Measurements from ENCODE around the gene TAMALIN. TPM values are rescaled to one million over a fixed set of nuclear protein-coding genes. Genes with fewer than 3 reads are reported as not detected.
"Not testable (repeated sequence)": the region's sequence is repeated elsewhere in the genome, so short reads cannot be mapped to it uniquely, and the experiment has no call there.

TAMALIN gene
- total RNA-seq, 2 donors from 2014 or later = 5.0 to 15.2 TPM

DNA sequence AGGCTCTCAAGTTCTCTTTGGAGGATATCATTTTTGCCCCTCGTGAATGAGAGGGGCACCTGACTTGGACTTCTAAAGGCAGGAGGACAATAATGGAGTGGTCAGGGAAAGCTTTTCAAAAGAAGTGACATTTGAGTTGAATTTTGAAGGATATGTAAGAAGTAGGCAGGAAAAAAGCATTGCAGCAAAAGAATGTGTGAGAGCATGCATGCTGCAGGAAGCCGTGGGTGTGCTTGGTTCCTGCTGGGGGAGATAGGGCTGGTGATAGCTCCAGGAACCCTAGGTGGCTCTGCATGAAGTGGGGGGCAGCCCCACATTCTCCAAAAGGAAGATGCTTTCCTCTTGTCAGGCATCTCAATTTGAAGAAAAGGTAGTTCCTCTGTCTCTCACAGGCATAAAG lies 32.1 kb upstream of the TAMALIN start:
- H3K9me3 ChIP-seq = no peaks in the 10 kb centered on the region
- H3K9ac ChIP-seq (ENCODE audit: low read depth in 2 of 2, low read length in 2 of 2) = no peak overlapping the region
- H3K36me3 ChIP-seq = peaks cover 11% of the 10 kb centered on the region
- peaks cover 6% of the 10 kb centered on the region for H3K4me1 ChIP-seq
- intact Hi-C loops (cut with DNase I) = no loop called here
- no peak overlapping the region for H3K27ac ChIP-seq
- H3K4me3 ChIP-seq = no peak overlapping the region
- TF ChIP-seq, protein P1, sequence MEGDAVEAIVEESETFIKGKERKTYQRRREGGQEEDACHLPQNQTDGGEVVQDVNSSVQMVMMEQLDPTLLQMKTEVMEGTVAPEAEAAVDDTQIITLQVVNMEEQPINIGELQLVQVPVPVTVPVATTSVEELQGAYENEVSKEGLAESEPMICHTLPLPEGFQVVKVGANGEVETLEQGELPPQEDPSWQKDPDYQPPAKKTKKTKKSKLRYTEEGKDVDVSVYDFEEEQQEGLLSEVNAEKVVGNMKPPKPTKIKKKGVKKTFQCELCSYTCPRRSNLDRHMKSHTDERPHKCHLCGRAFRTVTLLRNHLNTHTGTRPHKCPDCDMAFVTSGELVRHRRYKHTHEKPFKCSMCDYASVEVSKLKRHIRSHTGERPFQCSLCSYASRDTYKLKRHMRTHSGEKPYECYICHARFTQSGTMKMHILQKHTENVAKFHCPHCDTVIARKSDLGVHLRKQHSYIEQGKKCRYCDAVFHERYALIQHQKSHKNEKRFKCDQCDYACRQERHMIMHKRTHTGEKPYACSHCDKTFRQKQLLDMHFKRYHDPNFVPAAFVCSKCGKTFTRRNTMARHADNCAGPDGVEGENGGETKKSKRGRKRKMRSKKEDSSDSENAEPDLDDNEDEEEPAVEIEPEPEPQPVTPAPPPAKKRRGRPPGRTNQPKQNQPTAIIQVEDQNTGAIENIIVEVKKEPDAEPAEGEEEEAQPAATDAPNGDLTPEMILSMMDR (IDR thresholded peaks at IDR 0.05) = no peak
- no peak for DNase-seq
- H3K27me3 ChIP-seq = no peaks in the 10 kb centered on the region

DNA sequence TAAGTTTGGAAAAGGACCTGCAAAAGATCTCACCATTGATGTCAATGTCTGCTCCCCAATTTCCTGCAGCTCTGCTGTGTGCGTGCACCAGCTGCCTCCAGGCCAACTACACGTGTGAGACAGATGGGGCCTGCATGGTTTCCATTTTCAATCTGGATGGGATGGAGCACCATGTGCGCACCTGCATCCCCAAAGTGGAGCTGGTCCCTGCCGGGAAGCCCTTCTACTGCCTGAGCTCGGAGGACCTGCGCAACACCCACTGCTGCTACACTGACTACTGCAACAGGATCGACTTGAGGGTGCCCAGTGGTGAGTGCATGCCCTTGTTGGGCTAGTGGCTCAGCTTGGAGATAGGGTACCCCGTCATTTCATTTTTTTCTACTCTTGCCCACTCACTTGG lies 31.6 kb upstream of the TAMALIN start:
- DNase-seq = no peak
- H3K9ac ChIP-seq (ENCODE audit: low read depth in 2 of 2, low read length in 2 of 2) = no peak overlapping the region
- peaks cover 11% of the 10 kb centered on the region for H3K36me3 ChIP-seq
- H3K27ac ChIP-seq = no peak overlapping the region
- intact Hi-C loops (cut with DNase I) = no loop called here
- TF ChIP-seq, protein P1 (IDR thresholded peaks at IDR 0.05) = no peak
- no peak overlapping the region for H3K4me3 ChIP-seq
- no peaks in the 10 kb centered on the region for H3K27me3 ChIP-seq
- H3K9me3 ChIP-seq = no peaks in the 10 kb centered on the region
- peaks cover 6% of the 10 kb centered on the region for H3K4me1 ChIP-seq

DNA sequence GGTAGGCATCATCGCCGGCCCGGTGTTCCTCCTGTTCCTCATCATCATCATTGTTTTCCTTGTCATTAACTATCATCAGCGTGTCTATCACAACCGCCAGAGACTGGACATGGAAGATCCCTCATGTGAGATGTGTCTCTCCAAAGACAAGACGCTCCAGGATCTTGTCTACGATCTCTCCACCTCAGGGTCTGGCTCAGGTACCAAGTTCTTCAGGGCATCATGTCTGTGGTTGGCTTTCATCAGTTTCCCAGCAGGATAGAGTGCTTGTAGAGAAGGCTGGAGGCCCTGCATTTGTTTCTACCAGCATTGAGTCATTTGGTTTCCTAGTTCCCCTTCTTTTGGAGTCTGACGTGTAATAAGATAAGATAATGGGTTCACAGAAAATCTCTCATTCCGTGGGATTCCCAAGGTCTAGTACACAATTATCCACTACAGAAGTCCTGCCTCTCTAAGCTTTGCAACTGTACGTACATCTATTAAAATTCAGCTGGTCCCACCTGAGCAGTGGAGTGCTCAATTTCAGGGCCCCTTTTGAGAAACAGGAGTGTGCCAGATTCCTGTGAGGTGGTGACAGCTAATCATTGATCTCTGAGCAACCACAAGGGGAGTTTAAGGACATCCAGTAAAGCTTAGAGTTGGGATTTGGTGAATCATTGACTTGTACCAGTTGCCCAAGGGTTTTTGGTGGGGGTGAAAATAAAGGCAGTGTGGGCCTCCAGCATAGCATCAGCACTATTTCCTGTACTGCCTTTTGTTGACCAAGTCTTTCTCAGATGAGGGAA lies 30.2 kb upstream of the TAMALIN start:
- Histone ChIP-seq H3K9ac (ENCODE audit: low read depth in 2 of 2, low read length in 2 of 2) (no peak overlapping the region), H3K9me3 (no peaks in the 10 kb centered on the region), H3K4me3 (no peak overlapping the region), H3K36me3 (peaks cover 19% of the 10 kb centered on the region), H3K27ac (no peak overlapping the region), H3K4me1 (no peaks in the 10 kb centered on the region), H3K27me3 (no peaks in the 10 kb centered on the region)
- TF ChIP-seq, protein P1 (IDR thresholded peaks at IDR 0.05) = no peak
- DNase-seq = no peak
- intact Hi-C loops (cut with DNase I) = no loop called here

DNA sequence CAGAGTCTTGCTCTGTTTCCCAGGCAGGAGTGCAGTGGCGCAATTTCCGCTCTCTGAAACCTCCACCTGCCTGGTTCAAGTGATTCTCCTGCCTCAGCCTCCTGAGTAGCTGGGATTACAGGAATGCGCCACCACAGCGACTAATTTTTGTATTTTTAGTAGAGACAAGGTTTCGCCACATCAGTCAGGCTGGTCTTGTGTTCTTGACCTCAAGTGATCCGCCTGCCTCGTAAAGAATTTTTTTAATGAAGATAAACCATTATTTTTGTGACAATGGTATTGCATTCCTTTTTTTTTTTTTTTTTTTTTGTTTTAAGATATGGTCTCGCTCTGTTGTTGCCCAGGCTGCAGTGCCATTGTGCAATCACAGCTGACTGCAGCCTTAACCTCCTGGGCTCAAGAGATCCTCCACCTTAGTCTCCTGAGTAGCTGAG lies 29.4 kb upstream of the TAMALIN start:
- intact Hi-C loops (cut with DNase I) = no loop called here
- H3K36me3 ChIP-seq = peaks cover 19% of the 10 kb centered on the region
- H3K4me3 ChIP-seq = no peak overlapping the region
- H3K27ac ChIP-seq = no peak overlapping the region
- H3K9ac ChIP-seq (ENCODE audit: low read depth in 2 of 2, low read length in 2 of 2) = no peak overlapping the region
- no peak for DNase-seq
- no peaks in the 10 kb centered on the region for H3K27me3 ChIP-seq
- no peaks in the 10 kb centered on the region for H3K4me1 ChIP-seq
- TF ChIP-seq, protein P1 (IDR thresholded peaks at IDR 0.05) = no peak
- no peaks in the 10 kb centered on the region for H3K9me3 ChIP-seq

DNA sequence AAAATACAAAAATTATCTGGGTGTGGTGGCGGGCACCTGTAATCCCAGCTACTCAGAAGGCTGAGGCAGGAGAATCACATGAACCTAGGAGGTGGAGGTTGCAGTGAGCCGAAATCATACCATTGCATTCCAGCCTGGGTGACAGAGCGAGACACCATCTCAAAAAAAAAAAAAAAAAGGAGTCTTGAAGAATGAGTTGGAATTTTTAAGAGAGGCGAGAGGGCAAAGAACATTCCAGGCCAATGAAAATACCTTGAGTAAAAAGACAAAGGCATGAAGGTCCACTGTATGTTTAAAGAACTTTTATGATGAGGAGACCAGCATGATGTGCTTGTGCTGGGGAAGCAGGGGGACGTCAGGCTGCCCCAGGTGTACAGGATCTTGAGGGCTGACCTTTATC lies 27.4 kb upstream of the TAMALIN start:
- intact Hi-C loops (cut with DNase I); H3K4me1 ChIP-seq: not testable (repeated sequence)

More for the DNA sequence above, 27.4 kb upstream of the TAMALIN start:
- not testable (repeated sequence) for DNase-seq; H3K27me3 ChIP-seq; H3K27ac ChIP-seq; H3K9me3 ChIP-seq; H3K4me3 ChIP-seq; H3K9ac ChIP-seq (ENCODE audit: low read depth in 2 of 2, low read length in 2 of 2)
- peaks cover 24% of the 10 kb centered on the region for H3K36me3 ChIP-seq
